Measurements from ENCODE around the gene FRAT1.

DNA sequence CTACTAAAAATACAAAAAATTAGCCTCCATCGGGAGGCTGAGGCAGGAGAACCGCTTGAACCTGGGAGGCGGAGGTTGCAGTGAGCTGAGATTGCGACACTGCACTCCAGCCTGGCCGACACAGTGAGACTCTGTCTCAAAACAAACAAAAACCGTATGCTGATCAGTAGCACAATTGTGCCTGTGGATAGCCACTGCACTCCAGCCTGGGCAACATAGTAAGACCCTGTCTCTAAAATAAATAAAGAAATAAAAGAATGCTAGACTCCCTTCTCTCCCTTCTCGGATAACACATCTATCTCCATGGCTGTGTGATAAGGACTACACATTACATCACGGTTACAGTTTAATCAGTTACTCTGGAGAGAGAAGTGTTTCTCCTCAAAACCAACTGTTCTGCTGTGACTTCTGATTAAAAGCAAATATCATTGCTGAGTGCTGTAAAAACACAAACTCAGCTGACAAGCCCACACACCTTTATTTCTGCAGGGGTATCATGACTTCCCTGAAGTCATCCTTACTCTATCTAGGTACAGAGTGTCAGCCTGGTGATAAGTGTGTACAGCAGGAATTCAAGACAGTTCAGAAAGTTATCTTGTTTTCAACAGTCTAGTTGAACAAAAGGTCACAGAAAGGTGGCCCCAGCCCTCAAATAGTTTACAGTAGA lies 21.4 kb upstream of the FRAT1 start:
- TF ChIP-seq, protein P1, sequence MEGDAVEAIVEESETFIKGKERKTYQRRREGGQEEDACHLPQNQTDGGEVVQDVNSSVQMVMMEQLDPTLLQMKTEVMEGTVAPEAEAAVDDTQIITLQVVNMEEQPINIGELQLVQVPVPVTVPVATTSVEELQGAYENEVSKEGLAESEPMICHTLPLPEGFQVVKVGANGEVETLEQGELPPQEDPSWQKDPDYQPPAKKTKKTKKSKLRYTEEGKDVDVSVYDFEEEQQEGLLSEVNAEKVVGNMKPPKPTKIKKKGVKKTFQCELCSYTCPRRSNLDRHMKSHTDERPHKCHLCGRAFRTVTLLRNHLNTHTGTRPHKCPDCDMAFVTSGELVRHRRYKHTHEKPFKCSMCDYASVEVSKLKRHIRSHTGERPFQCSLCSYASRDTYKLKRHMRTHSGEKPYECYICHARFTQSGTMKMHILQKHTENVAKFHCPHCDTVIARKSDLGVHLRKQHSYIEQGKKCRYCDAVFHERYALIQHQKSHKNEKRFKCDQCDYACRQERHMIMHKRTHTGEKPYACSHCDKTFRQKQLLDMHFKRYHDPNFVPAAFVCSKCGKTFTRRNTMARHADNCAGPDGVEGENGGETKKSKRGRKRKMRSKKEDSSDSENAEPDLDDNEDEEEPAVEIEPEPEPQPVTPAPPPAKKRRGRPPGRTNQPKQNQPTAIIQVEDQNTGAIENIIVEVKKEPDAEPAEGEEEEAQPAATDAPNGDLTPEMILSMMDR (conservative IDR thresholded peaks at IDR 0.05), result no peak
- no peak for TF ChIP-seq EZH2 (IDR thresholded peaks at IDR 0.05; ENCODE audit: low read depth)
